GM19328 (cell line): ENCODE results near the gene FXYD6.
"Not testable (repeated sequence)": the region's sequence is repeated elsewhere in the genome, so short reads cannot be mapped to it uniquely, and the experiment has no call there.

Source experiments
- ATAC-seq: cut with Tn5 transposase; IDR thresholded peaks from one replicate; pipeline ENCODE4 v1.9.1; 2021; ENCODE audit warnings: mild to moderate bottlenecking, moderate library complexity; ENCODE audit not compliant: unreplicated experiment

The FXYD6 gene

DNA sequence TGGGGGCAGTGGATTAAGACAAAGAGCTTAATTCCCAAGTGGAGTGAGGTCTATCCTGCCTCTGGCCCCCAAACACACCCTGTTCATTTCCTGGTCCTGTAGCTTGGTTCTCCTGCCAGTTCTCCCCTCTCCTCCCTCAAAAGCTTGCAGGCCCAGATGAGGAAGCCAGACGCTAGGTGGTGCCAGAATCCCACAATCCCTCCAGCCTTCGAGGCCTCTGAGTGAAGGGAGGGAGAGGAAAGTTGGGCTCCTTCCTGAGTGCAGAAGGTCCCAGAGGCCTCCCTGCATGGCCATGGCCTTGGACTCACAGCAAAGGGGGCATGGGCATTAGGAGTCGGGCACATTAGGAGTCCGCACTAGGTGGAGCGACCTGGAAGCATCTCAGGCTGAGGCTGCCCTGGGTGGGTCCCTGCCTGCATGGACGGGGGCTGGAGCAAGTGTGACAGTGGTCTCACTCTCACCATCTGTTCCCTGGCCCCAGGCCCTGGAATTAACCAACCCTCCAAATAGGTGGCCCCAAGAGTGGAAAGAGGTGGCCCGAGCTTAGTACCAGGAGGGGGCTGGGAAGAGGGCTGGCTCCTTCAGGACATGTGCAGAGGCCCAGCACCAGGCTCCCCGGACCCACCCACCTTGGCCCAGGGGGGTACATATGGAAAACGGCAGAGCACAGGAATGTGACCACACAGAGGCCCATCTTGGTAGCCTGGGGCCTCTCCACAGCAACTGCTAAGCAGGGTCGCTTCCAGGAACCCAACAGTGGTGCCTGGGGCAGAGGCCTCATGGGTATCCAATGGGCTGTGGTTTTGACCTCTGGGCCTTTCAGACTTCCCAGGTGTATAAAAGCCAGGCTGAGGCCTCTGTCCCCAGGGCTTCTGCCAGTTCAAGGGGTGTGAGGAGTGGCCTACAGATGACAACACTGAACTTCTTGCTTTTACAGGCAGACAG lies 57.1 kb downstream of the FXYD6 start:
- no peak for ATAC-seq

DNA sequence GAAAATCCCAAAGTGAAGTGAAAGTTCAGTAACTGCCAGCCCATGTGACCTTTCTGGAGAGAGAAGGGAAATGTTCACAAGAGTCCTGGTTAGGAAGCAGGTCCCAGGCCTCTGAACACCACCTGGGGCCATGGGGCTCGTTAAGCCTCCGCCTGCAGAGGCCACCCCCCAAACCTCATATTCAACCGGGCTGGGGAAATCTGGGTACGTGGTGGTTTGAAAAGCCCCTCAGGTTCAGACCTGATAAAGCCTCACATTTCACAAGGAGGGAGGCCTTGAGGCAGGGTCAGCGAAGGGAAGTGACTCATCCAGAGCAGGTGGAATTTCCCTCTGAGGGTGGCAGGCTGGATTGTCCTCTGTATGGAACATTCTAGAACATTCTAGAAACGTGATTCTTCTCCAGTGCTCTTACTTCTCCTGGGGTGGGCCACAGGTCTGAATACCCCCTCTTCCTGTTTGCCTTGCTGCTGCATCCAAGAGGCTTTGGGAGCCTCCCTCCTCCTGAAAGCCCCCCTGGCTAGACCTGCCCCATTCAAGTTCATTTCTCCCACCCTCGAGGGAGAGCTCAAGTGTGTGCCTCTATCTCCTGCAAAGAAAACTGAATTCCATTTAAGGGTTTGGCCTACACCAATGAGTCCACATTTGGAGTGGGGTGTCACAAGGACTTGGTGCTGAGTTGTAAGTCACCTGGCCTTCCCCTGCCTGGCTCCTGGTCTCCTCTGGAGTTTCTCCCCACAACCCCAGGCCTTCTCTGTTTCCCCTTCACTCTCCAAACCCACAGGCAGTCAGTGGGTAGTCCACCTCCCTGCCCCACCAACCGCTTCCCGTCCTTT lies 58.2 kb downstream of the FXYD6 start:
- ATAC-seq, result no peak

DNA sequence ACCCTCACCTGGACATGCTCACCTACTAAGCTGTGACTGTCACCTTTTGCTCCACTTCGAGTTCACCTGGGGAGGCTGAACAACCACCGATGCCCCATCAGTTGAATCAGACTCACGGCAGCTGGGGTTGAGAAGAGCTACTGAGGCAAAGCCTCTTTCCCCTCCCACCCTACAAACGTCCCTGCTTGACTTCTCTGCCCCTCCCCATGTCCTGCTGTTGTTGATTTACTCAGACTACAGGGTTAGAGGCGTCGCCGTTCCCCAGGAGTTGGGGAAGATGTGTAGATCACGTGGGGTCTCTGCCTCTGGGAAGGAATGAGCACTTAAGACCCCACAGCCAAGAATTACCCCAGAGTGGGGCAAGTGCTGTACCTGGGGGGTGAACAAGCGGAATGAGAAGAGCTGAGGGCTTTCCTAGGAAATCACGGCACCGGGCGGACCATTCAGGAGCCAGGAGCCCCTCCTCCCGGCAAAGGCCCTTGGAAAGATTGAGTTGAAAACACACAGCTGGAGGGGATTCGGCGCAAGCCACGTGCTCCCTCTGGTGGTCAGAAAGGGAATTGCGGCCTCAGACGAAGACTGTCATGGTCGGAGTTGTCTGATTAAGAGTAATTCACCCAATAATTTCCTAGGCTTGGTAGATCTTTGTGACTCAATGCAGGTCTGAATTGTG lies 59.0 kb downstream of the FXYD6 start:
- no peak for ATAC-seq

DNA sequence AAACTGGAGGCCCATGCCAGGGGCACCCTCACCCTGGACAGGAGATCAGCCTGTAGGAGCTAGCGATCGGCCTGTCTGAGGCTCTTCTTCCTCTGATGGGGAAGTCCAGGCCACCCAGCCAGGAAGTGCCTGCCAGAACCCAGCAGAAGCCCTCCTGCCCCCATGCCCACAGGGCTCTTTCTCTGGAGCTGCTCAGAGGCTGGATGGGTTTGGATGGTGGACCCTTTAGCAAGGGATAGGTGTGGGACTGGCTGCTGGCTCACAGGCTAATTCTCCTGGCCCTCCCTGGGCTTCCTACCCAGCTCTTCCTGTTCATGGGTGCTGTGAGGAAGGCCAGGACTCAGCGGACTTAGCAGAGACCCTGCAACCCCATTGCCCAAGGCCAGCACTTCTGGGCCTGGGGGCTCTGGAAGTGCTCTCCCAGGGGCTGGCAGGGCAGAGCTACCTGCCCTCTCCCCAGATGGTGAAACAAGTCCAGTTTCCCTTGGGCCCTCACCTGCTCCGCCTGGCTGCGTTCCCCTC lies 59.6 kb downstream of the FXYD6 start:
- no peak for ATAC-seq

DNA sequence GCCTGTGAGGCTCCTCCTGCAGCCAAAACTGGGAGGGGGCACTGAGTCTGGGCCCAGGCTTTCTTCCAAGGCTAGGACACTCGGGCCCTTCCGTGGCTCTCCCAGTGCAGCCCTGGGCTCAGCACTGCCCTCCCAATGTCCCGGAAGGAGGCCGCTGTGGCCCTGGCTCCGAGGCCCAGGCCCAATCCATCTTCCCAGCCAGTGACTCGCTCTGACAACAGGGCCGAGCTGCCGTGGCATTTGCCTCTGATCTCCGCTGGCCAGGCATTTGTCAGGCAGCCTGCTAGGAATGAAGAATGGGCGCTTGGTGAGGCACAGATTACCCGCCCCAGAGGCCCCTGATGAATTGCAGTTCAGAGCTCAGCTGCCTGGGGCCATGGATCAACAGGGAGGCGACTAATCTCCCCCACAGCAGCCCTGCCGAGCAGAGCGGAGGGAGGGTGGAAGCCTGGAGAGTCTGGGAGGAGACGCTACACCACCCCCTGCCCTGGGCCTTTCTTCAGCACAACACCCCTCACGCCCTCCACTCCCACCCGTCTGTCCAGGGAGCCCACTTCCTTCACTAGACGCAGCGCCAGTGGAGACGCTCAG lies 60.2 kb downstream of the FXYD6 start:
- no peak for ATAC-seq

DNA sequence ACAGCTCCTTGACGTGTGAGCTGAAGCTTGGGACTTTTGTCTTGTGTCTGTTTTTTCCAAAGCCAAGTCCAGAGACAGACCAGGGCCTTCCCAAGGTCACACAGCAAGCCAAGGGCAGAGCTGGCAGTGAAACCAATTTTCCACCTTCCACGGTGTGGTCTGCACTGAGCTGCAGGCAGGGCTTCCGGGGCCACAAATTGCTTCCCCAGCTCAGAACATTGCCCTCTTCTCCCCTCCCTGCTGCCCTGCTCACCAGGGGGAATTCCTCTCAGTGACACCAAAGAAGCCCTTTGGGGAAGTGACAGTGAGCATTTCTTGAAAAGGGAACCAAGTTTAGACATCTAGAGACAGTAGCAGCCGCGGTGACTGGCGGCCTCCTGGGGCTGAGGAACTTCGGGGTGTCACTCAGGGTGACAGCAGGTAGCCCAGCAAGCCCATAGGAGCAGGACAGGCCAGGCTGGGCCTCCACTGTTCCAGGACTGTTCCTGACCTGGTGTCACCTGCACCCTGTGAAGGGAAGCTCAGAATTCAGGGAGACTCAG lies 61.1 kb downstream of the FXYD6 start:
- peak; percentile 55 for ATAC-seq

DNA sequence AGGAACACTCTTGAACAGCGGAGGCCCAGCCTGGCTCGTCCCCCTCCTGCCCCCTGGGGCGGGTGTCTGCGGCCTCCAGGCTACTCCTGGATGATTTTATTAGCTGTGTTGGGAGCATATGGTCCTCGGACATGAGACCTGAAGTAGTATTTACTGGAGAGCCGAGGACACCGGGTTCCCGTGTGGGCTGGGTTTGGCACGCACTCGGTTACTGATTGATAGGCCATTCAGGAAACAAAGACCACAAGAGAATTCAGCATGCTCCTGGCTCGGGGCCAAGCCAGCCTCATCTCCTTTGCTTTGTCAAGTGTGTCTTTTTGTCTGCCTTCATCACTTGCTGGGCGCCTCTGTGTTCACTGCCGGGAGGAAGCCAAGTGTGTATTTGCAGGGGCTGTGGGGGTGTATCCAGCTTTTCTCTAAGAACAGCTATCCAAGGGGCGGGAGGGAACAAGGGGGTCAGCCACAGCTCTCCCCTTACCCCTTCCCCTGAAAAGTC lies 61.6 kb downstream of the FXYD6 start:
- peak; percentile 32 for ATAC-seq

DNA sequence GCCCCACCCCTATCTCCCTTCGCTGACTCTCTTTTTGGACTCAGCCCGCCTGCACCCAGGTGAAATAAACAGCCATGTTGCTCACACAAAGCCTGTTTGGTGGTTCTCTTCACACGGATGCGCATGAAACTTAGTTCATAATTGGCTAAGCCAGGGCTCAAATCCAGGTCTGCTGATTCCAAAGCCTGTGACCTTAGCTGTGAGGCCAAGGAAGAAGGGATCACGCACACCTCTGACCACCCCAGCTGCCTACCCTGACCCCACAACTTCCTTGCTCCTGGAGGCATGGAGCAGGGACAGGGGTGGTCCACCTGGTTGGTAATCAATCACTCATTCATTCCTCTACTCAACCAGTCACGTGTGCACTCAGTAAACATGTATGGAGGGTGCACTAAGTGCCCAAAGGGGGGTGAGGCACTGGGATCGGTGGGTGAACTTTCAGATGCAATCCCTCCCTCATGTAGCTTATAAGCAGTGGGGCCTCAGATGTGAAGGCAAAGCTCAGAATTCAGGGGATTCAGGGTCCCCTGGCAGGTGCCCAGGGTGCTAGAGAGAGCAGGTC lies 62.2 kb downstream of the FXYD6 start:
- ATAC-seq, result no peak

DNA sequence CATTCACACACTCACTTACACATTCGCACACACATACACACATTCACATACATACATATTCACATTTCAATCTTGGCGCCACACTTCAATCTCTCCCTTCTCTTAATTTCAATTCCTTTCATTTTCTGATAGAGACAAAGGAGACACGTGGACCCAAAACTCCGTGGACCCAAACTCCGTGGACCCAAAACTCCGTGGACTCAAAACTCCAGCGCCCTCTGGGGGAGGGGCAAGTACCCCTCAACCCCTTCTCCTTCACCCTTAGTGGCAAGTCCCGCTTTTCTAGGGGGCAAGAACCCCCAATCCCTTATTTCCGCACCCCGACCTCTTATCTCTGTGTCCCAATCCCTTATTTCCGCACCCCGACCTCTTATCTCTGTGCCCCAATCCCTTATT lies 66.4 kb downstream of the FXYD6 start:
- not testable (repeated sequence) for ATAC-seq

DNA sequence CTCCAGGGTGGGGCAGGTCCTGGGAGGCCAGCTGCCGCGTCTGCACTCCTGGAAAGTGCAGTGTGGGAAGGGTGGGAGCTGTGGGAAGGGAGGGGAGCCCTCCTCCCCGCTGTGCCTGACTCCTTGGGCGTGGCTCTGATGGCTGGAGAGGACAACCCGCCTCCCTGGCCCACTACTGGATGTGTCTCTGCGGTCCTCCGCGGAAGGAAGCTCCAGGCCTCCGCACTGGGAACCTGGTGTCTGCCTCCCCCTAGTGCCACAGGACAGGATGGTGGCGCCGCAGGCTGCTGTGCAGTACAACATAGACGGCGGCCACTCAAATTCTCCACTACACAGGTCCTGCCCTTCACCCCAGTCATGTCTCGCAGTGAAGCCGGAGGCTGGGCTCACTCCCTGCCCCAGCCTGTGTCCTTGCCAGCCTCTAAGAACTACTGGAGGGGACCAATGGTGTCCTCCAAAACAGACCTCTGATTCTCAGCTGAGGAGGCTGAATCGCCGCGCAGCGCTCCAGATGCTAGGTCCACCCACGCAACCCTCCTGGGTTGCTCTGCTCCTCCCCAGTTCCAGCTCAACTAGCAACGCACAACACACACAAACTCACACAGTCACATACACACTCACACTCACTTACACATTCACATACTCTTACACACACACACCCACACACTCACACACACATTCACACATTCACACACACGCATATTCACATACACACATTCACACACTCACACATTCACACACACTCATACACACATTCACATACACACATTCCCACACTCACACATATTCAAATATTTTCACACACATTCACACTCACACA lies 67.0 kb downstream of the FXYD6 start:
- ATAC-seq, result no peak

DNA sequence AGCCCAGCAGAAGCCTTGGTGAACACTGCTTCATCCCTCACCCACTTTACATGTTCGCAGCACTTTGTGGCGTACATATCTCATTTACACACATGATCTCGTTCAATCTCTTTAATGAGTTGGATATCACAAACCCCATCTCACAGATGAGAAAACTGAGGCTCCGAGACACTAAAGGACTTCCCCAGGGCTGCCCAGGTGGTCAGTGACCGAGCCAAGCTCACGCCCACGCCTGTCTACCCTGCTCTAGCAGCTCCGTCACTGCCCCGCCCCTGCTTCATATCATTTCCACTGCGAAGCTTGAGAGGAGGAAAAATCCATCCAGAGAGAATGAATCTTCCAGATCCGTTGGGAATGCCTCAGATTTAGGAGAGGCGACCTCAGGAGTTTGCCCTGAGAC lies 67.7 kb downstream of the FXYD6 start:
- ATAC-seq, result no peak

DNA sequence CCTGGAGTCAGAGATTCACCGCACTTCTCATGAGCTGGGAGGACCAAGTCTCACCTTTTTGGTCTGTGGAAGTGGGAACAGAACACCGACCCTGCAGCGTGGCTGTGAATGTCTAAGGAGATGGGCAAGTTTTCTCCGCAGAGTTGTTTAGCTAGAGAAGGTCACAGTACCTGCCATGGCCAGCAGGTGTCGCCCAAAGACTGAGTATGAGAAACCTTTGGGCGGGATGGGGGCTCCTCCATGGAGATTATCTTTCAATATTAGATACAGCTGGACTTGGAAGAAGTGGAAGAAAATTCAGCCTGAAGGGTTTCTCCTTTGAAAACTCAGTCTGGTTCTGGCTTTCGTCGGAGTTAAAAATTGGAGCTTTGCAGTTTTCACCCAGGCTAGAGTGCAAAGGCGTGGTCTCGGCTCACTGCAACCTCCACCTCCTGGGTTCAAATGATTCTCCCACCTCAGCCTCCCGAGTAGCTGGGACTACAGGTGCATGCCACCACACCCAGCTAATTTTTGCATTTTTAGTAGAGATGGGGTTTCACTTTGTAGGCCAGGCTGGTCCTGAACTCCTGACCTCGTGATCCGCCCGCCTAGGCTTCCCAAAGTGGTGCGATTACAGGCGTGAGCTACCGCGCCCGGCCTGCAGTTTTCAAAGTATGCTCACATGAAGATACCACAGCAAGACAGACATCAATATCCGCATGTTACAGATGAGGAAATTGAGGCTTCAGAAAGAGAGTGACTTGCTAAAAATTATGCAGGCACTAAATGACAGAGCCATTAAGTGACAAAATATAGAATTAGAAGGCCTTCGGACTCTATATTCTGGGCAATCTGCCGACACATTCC lies 68.8 kb downstream of the FXYD6 start:
- ATAC-seq, result no peak

DNA sequence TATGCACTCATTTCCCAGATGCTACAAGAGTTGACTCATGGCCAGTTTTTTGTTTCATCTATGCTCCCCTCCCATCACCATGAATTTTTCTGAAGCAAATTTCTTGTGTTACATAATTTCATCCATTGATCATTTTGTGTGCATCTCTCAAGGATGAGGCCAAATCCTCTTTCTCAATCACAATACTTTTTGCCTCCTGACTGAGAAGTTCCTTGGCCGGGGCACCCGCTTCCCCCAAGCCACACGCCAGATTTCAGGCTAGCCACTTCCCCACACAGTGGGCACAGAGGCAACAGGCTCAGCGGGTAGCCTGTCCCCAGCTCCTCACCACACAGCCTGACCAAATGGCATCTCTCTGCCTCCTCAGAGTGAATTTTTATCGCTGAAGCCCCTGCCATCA lies 69.6 kb downstream of the FXYD6 start:
- no peak for ATAC-seq

DNA sequence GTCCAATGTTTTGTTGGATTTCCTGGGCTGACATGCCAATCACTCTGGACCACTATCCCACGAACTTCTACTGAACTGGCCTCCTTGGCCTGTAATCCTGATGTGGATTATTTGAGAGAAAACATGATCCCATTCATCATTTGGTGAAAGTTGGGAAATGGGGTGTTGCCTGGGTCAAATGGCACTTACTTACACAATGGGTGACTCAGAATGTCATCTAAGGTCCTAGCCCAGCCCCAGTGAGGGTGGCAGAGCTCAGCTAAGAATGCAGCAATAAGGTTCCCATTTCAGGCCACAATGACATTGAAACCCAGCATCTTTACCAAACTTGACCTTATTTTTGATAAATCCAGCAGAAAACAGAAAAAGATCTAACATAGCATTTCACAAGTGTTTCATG lies 71.4 kb downstream of the FXYD6 start:
- ATAC-seq, result no peak

DNA sequence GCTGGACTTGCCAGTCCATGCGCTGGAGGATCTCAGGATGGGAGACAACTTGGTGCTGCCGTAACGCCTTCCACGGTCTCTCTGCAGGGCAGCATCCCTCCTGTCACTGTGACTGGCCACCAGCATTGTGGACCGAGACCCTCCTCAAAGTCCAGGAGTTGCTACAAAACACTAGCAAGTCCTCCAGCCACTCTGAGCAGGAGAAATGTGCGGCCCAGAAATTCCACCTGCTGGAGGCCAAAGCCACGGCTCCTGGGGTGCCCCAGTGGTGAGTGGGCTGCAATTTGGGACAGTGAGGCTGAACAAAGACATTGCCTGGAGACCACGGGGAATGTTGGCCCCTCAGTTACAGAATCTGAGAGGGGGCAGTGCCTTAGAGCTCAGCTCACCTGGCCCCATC lies 72.6 kb downstream of the FXYD6 start:
- ATAC-seq, result no peak

DNA sequence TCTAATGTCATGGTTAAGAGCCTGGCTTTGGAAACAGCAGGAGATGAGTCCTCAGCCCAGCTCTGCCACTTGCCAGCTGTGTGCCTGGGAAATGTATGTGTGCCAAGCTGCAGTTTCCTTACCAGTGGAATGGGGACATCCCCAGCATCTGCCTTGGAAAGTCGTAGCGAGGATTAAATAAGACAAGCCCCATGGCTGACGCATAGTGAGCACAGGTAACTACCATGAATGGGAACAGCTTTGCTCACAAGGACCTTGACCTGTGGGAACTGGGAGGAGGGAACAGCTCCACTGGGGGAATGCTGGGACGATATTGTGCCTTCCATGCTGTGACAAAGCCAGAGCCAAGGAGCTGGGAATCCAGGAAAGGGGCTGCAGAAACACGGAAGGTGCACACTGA lies 76.8 kb downstream of the FXYD6 start:
- no peak for ATAC-seq

DNA sequence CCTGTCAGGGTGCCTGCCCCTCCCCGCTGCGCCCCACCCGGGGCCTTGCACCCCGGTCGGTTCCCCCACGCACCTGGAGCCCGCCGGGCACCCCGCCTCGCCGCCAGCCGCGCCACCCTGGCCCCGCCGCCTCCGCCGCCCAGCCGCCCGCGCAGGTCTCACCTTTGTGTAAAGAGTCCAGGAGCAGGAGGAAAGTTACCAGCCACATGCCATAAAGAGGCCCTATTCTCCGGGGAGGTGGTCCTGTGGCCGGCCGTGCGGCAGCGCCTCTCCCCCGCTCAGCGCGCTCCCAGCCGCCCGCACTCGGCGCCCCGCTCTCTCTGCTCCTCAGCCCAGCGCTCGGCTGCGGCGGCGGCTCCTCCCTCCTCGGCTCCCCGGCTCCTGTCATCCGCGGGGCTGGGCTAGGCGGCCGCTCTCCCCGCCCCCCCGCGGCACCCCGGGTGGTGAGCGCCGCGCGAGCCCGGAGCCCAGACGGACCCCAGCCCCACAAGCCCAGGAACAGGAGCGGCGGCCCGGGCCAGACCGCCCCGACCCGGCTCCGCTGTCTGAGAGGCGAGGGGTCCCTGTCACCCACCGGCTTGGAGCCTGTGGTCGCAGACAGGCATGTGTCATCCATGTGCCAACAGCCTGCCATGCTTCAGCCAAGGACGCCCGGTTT lies 79.5 kb downstream of the FXYD6 start, which contains the start of gene DSCAML1:
Gene DSCAML1 (minus strand): TSS at position 345 of the 658 bp plus-strand sequence. CDS start 137 bp downstream, at position 208.
- ATAC-seq, result no peak

DNA sequence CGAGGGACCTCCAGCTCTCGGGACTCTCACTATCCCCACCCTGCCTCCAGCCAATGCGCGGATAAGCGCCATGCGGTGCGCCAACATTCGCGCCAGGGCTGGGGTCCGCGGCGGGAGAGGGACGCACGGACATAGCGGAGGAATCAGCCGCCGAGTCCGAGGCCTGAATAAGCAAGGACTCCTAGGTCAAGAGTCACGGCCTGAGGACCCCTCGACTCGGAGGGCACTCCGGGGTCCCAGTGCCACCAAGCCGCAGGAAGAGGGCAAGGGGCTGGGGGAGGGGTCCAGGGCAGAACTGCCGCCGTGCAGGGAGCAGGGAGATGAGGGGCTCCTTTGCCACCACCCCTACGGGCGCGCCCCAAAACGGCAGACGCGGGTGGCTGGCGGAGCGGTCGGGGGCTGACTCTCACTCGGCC lies 80.0 kb downstream of the FXYD6 start:
- ATAC-seq, result no peak
